Measurements from ENCODE around the gene EXOSC6.
"Not testable (repeated sequence)": the region's sequence is repeated elsewhere in the genome, so short reads cannot be mapped to it uniquely, and the experiment has no call there.

The EXOSC6 gene

DNA sequence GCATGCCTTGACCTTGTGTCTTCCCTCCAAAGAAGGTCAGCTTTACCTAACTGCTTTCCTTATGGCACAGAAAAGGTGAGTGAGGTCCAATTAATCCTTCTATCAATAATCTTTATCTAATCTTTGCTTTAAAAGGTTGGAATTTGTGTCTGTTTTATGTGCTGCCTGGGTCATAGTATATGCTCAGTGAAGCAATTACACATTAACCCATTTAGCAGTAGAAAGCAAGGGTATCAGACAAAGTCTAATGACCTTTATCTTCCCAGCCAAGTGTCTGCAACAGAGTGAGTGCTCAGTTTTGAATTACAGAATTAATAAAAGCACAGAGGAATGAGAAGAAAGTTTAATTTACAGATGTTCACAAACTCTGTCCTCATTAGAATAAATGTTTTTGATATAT, 25.7 kb downstream of the EXOSC6 start:
- H3K27me3 Mint-ChIP-seq; H3K36me3 Mint-ChIP-seq; H3K4me1 Mint-ChIP-seq (ENCODE audit: low read depth); H3K27ac Mint-ChIP-seq; H3K4me3 Mint-ChIP-seq; H3K9me3 Mint-ChIP-seq (ENCODE audit: low read depth): not testable (repeated sequence)

DNA sequence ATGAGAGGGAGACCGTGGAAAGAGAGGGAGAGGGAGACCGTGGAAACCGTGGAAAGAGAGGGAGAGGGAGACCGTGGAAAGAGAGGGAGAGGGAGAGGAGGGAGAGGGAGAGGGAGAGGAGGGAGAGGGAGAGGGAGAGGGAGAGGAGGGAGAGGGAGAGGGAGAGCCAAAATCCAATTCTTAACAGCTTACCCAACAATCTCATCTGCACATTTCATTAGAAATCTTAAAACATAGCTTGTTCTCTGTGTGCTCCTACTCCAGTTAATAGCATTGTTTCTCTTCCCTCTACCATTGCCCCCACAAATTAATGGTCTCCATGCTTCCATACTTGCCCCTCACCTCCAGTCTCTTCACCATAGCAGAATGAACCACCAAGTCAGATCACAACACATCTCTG, 26.3 kb downstream of the EXOSC6 start:
- H3K27ac Mint-ChIP-seq, H3K36me3 Mint-ChIP-seq: not testable (repeated sequence)

DNA sequence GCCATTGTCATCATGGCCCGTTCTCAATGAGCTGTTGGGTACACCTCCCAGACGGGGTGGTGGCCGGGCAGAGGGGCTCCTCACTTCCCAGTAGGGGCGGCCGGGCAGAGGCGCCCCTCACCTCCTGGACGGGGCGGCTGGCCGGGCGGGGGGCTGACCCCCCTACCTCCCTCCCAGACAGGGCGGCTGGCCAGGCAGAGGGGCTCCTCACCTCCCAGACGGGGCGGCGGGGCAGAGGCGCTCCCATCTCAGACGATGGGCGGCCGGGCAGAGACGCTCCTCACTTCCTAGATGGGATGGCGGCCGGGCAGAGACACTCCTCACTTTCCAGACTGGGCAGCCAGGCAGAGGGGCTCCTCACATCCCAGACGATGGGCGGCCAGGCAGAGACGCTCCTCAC, 27.1 kb downstream of the EXOSC6 start:
- H3K4me3 Mint-ChIP-seq; H3K4me1 Mint-ChIP-seq (ENCODE audit: low read depth); H3K9me3 Mint-ChIP-seq (ENCODE audit: low read depth); H3K27me3 Mint-ChIP-seq; H3K36me3 Mint-ChIP-seq; H3K27ac Mint-ChIP-seq: not testable (repeated sequence)

More for the DNA sequence above, 26.3 kb downstream of the EXOSC6 start:
- not testable (repeated sequence) for H3K27me3 Mint-ChIP-seq; H3K9me3 Mint-ChIP-seq (ENCODE audit: low read depth); H3K4me3 Mint-ChIP-seq; H3K4me1 Mint-ChIP-seq (ENCODE audit: low read depth)

DNA sequence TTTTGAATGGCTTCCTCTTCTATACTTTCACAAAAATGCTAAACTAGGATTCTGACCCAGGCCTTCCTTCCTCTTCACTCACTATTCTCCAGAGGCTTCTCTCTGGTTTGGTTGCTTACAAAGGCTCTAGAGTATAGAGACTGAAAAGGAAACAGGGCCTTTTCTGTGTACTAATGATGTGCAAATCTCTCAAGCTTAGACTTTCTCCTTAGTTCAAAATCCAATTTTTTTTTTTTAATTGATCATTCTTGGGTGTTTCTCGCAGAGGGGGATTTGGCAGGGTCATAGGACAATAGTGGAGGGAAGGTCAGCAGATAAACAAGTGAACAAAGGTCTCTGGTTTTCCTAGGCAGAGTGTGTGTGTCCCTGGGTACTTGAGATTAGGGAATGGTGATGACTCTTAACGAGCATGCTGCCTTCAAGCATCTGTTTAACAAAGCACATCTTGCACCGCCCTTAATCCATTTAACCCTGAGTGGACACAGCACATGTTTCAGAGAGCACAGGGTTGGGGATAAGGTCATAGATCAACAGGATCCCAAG, 27.7 kb downstream of the EXOSC6 start:
- H3K27me3 Mint-ChIP-seq; H3K27ac Mint-ChIP-seq; H3K4me1 Mint-ChIP-seq (ENCODE audit: low read depth); H3K36me3 Mint-ChIP-seq; H3K9me3 Mint-ChIP-seq (ENCODE audit: low read depth); H3K4me3 Mint-ChIP-seq: not testable (repeated sequence)

DNA sequence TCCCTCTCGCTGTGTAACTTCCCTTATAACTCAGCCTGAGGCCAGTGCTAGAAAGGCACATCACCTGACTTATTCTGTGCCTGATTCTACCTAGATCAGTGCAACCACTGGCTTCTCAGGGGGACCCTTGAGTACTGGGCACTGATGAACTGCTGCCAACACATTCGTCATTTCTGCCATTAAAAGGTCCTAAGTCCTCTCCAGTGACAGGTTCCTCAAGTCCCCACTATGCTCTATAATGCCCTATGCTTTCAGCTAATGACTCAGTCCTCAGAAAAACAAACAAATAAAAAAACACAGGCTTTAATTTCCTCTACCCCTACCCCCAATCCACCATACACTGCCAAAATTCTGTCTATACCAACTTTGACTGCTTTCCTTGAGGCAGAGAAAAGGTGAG, 28.5 kb downstream of the EXOSC6 start:
- not testable (repeated sequence) for H3K27me3 Mint-ChIP-seq; H3K4me3 Mint-ChIP-seq; H3K36me3 Mint-ChIP-seq; H3K4me1 Mint-ChIP-seq (ENCODE audit: low read depth); H3K27ac Mint-ChIP-seq; H3K9me3 Mint-ChIP-seq (ENCODE audit: low read depth)

DNA sequence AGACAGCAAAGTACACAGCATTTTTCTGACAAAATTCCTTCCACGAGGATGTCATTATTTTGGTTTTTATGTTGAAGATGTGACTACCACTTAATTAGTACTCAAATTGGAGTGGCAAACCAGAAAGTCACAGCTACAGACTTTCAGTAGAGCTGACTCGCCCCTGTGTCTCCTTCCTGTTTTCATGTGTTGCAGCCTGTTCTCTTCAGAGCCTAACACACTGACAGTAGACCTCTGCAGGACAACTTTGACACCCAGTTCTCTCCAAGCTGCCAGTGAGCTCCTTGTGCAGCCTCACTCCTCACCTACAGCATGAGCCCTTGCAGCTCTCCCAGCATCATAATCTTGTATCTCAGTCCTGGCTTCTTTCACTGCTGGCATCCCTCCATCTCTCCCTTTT, 29.2 kb downstream of the EXOSC6 start:
- H3K4me1 Mint-ChIP-seq (ENCODE audit: low read depth); H3K4me3 Mint-ChIP-seq; H3K27ac Mint-ChIP-seq; H3K27me3 Mint-ChIP-seq; H3K36me3 Mint-ChIP-seq; H3K9me3 Mint-ChIP-seq (ENCODE audit: low read depth): not testable (repeated sequence)

DNA sequence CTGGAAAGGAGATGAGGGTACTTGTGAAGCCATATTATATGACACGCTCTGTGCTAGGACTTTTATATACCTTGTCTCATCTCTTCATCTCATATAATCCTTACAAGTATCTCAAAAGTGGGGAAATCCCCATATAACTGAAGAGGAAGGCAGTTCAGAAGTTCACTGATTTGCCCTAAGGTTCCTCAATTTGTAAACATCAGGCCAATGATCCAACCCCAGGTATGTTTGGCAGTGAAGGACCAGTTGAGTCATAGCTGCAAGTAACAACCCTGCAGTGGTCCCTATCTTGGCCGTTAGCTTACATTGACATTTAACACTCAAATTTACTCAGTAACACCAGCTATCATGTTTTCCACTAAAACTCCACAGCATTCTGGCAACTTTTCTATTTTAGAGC, 33.2 kb downstream of the EXOSC6 start:
- not testable (repeated sequence) for H3K4me3 Mint-ChIP-seq; H3K9me3 Mint-ChIP-seq (ENCODE audit: low read depth)

DNA sequence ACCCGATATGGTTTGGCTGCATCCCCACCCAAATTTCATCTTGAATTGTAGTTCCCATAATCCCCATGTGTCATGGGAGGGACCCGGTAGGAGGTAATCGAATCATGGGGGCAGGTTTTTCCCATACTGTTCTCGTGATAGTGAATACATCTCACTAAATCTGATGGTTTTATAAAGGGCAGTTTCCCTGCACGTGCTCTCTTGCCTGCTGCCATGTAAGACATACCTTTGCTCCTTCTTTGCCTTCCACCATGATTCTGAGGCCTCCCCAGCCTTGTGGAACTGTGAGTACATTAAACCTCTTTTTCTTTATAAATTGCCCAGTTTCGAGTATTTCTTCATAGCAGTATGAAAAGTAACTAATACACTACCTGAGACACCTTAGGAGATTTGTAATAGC, 45.4 kb downstream of the EXOSC6 start:
- H3K27ac Mint-ChIP-seq; H3K4me1 Mint-ChIP-seq (ENCODE audit: low read depth); H3K27me3 Mint-ChIP-seq; H3K36me3 Mint-ChIP-seq; H3K9me3 Mint-ChIP-seq (ENCODE audit: low read depth); H3K4me3 Mint-ChIP-seq: not testable (repeated sequence)

More for the DNA sequence above, 33.2 kb downstream of the EXOSC6 start:
- H3K36me3 Mint-ChIP-seq; H3K27me3 Mint-ChIP-seq; H3K4me1 Mint-ChIP-seq (ENCODE audit: low read depth); H3K27ac Mint-ChIP-seq: not testable (repeated sequence)

DNA sequence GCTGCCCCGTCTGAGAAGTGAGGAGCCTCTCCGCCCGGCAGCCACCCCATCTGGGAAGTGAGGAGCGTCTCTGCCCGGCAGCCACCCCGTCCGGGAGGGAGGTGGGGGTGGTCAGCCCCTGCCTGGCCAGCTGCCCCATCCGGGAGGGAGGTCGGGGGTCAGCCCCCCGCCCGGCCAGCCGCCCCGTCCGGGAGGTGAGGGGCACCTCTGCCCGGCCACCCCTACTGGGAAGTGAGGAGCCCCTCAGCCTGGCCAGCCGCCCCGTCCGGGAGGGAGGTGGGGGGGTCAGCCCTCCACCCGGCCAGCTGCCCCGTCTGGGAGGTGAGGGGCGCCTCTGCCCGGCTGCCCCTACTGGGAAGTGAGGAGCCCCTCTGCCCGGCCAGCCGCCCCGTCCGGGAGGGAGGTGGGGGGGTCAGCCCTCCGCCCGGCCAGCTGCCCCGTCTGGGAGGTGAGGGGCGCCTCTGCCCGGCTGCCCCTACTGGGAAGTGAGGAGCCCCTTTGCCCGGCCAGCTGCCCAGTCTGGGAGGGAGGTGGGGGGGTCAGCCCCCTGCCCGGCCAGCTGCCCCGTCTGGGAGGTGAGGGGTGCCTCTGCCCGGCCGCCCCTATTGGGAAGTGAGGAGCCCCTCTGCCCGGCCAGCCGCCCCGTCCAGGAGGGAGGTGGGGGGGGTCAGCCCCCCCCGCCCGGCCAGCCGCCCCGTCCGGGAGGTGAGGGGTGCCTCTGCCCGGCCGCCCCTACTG, 46.9 kb downstream of the EXOSC6 start:
- not testable (repeated sequence) for H3K27me3 Mint-ChIP-seq; H3K4me3 Mint-ChIP-seq; H3K4me1 Mint-ChIP-seq (ENCODE audit: low read depth); H3K36me3 Mint-ChIP-seq; H3K9me3 Mint-ChIP-seq (ENCODE audit: low read depth); H3K27ac Mint-ChIP-seq

DNA sequence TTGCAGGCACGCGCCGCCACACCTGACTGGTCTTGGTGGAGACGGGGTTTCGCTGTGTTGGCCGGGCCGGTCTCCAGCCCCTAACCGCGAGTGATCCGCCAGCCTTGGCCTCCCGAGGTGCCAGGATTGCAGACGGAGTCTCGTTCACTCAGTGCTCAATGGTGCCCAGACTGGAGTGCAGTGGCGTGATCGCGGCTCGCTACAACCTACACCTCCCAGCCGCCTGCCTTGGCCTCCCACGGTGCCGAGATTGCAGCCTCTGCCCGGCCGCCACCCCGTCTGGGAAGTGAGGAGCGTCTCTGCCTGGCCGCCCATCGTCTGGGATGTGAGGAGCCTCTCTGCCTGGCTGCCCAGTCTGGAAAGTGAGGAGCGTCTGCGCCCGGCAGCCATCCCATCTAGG, 47.7 kb downstream of the EXOSC6 start:
- not testable (repeated sequence) for H3K36me3 Mint-ChIP-seq; H3K4me3 Mint-ChIP-seq; H3K9me3 Mint-ChIP-seq (ENCODE audit: low read depth); H3K4me1 Mint-ChIP-seq (ENCODE audit: low read depth); H3K27me3 Mint-ChIP-seq; H3K27ac Mint-ChIP-seq

DNA sequence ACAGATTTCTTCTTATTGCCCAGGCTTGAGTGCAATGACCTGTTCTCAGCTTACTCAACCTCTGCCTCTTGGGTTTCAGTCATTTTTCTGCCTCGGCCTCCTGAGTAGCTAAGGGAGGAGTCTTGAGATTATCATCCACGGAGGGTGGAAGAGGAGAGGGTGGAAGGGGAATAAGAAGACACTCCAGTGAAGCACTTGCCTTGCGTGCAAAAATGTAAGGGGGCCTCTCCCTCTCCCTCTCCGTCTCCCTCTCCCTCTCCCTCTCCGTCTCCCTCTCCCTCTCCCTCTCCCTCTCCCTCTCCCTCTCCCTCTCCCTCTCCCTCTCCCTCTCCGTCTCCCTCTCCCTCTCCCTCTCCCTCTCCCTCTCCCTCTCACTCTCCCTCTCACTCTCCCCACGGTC, 48.2 kb downstream of the EXOSC6 start:
- not testable (repeated sequence) for H3K4me1 Mint-ChIP-seq (ENCODE audit: low read depth); H3K27ac Mint-ChIP-seq; H3K36me3 Mint-ChIP-seq; H3K4me3 Mint-ChIP-seq; H3K9me3 Mint-ChIP-seq (ENCODE audit: low read depth); H3K27me3 Mint-ChIP-seq

DNA sequence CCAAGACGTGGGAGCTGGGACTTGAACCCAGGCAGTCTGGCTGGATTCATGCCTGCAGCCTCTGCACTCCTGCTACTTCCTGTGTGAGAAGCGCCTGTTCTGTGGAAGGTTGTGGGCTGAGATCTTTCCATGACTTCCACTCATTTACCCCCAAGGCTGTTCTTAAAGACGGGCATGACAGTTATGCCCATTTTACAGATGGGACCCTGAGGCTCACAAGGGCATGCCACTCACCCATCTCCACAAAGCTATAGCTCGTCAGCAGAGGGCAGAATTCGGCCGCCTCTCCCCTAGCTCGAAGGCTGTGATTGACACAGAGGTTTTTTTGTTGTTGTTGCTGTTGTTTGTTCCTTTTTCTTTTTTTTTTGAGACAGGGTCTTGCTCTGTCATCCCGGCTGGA, 51.7 kb downstream of the EXOSC6 start:
- H3K27me3 Mint-ChIP-seq; H3K27ac Mint-ChIP-seq; H3K4me3 Mint-ChIP-seq; H3K4me1 Mint-ChIP-seq (ENCODE audit: low read depth); H3K9me3 Mint-ChIP-seq (ENCODE audit: low read depth); H3K36me3 Mint-ChIP-seq: not testable (repeated sequence)

DNA sequence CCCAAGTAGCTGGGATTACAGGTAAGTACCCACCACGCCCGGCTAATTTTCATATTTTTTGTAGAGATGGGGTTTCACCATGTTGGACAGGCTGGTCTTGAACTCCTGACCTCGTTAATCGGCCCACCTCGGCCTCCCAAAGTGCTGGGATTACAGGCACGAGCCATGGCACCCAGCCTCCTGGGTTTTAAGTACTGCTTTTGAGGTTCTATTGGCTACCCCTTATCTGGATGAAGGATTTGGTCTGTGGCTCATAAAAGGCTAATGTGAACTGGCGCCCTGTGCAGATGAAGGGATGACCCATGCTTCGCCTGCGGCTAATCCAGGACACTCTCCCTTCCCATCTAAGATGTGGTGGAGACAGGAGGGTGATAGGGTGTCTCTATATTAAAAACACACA, 52.6 kb downstream of the EXOSC6 start:
- not testable (repeated sequence) for H3K27ac Mint-ChIP-seq; H3K4me1 Mint-ChIP-seq (ENCODE audit: low read depth); H3K27me3 Mint-ChIP-seq; H3K36me3 Mint-ChIP-seq; H3K9me3 Mint-ChIP-seq (ENCODE audit: low read depth); H3K4me3 Mint-ChIP-seq

DNA sequence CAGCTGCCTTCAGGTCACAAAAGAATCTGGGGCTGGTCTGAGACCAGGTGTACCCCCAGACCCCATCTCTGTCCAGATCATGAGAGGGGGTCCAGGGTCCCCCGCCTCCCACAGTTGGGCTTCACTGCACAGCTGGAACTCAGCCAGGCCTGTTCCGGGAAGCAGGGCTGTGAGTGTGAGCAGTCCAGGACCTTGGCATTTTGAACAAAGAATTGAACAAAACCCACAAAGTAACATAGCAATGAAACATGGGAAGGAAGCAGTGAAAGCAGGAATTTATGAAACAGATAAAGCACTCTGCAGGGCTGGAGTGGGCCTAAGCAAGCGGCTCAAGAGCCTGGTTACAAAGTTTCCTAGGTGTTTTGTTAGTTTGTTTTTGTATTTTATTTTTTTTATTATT, 53.1 kb downstream of the EXOSC6 start:
- H3K27ac Mint-ChIP-seq; H3K27me3 Mint-ChIP-seq; H3K9me3 Mint-ChIP-seq (ENCODE audit: low read depth): not testable (repeated sequence)

DNA sequence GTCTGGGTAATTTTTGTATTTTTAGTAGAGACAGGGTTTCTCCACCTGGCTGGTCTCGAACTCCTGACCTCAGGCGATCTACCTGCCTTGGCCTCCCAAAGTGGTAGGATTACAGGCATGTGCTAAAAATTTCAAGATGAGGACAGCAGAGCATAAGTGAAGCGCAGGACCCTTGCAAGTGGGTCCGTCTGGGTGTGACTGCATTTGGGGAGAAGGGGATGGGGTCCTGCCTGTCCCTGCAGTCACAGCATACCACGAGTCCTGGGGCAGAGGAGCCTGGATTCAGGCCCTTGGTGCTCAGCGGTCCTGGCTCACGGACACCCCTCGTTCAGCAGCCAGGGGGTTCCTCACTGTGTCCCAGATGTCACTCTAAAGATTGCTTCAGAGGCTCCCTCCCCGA, 53.5 kb downstream of the EXOSC6 start:
- H3K9me3 Mint-ChIP-seq (ENCODE audit: low read depth); H3K4me1 Mint-ChIP-seq (ENCODE audit: low read depth); H3K4me3 Mint-ChIP-seq; H3K36me3 Mint-ChIP-seq; H3K27me3 Mint-ChIP-seq; H3K27ac Mint-ChIP-seq: not testable (repeated sequence)

More for the DNA sequence above, 53.1 kb downstream of the EXOSC6 start:
- H3K36me3 Mint-ChIP-seq; H3K4me3 Mint-ChIP-seq; H3K4me1 Mint-ChIP-seq (ENCODE audit: low read depth): not testable (repeated sequence)

DNA sequence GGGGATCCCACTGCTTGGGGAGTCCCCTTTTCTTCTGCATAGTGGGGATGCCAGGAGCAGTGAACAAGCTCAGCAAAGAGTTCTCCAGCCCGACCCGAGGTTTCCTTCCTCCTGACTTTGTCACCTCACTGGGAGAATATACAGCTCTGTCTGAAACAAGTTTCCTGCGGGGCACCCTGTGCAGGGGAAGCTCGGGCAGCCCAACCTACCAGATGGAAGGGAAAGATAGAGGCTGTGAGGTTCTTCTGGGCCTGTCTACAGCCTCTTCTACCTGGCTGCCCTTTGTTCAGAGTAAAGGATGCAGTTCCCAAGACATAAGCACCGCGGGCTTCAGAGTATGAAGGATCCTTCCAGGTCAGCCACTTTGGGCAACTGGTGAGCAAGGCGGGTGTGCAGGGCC, 54.1 kb downstream of the EXOSC6 start:
- not testable (repeated sequence) for H3K4me1 Mint-ChIP-seq (ENCODE audit: low read depth); H3K27ac Mint-ChIP-seq; H3K36me3 Mint-ChIP-seq; H3K4me3 Mint-ChIP-seq; H3K9me3 Mint-ChIP-seq (ENCODE audit: low read depth); H3K27me3 Mint-ChIP-seq

Measured in activated naive CD8-positive, alpha-beta T cell (primary cell).